ENCODE data around the gene MAP3K20.
"Not testable (repeated sequence)": the region's sequence is repeated elsewhere in the genome, so short reads cannot be mapped to it uniquely, and the experiment has no call there.

MAP3K20 gene

GRCh38 chr2:173075781-173076580, at the start of gene MAP3K20:
Gene MAP3K20, plus strand, starts transcription at chr2:173075846. Its CDS starts 15,186 bp downstream, at chr2:173091032.
- in situ Hi-C loops (cut with MboI; ENCODE audit: low sequenced_read_pairs), result no loop called here

GRCh38 chr2:173026479-173026878, 49.2 kb upstream of the MAP3K20 start:
- in situ Hi-C loops (cut with MboI; ENCODE audit: low sequenced_read_pairs), result loop anchor here (5.0 kb wide), 1 partner anchor 186 kb away; no protein-coding TSS in a partner anchor

- in situ Hi-C loops (cut with MboI; ENCODE audit: low sequenced_read_pairs), result loop anchor here (5.0 kb wide), 1 partner anchor 185 kb away; no protein-coding TSS in a partner anchor
These were observed 48.2 kb upstream of the MAP3K20 start for GRCh38 chr2:173027181-173028128.

- in situ Hi-C loops (cut with MboI; ENCODE audit: low sequenced_read_pairs), result loop anchor here (5.0 kb wide), 1 partner anchor 184 kb away; no protein-coding TSS in a partner anchor
These were observed 47.5 kb upstream of the MAP3K20 start for GRCh38 chr2:173028141-173028540.

- in situ Hi-C loops (cut with MboI; ENCODE audit: low sequenced_read_pairs), result loop anchor here (5.0 kb wide), 1 partner anchor 184 kb away; no protein-coding TSS in a partner anchor
These were observed 47.0 kb upstream of the MAP3K20 start for GRCh38 chr2:173028671-173029070.

- in situ Hi-C loops (cut with MboI; ENCODE audit: low sequenced_read_pairs), result no loop called here
These were observed 44.8 kb upstream of the MAP3K20 start for GRCh38 chr2:173030561-173031490.

- in situ Hi-C loops (cut with MboI; ENCODE audit: low sequenced_read_pairs), result no loop called here
These were observed 43.6 kb upstream of the MAP3K20 start for GRCh38 chr2:173032032-173032431.

GRCh38 chr2:173033084-173033483, 42.6 kb upstream of the MAP3K20 start:
- in situ Hi-C loops (cut with MboI; ENCODE audit: low sequenced_read_pairs), result no loop called here

GRCh38 chr2:173034143-173034542, 41.5 kb upstream of the MAP3K20 start:
- in situ Hi-C loops (cut with MboI; ENCODE audit: low sequenced_read_pairs), result no loop called here

- in situ Hi-C loops (cut with MboI; ENCODE audit: low sequenced_read_pairs), result no loop called here
These were observed 38.2 kb upstream of the MAP3K20 start for GRCh38 chr2:173037245-173038120.

- in situ Hi-C loops (cut with MboI; ENCODE audit: low sequenced_read_pairs), result not testable (repeated sequence)
These were observed 37.4 kb upstream of the MAP3K20 start for GRCh38 chr2:173038257-173038656.

- in situ Hi-C loops (cut with MboI; ENCODE audit: low sequenced_read_pairs), result no loop called here
These were observed 34.9 kb upstream of the MAP3K20 start for GRCh38 chr2:173040729-173041128.

- in situ Hi-C loops (cut with MboI; ENCODE audit: low sequenced_read_pairs), result no loop called here
These were observed 32.2 kb upstream of the MAP3K20 start for GRCh38 chr2:173043476-173043875.

- in situ Hi-C loops (cut with MboI; ENCODE audit: low sequenced_read_pairs), result no loop called here
These were observed 31.6 kb upstream of the MAP3K20 start for GRCh38 chr2:173043897-173044519.

GRCh38 chr2:173044686-173045085, 31.0 kb upstream of the MAP3K20 start:
- in situ Hi-C loops (cut with MboI; ENCODE audit: low sequenced_read_pairs), result no loop called here

- in situ Hi-C loops (cut with MboI; ENCODE audit: low sequenced_read_pairs), result no loop called here
These were observed 30.5 kb upstream of the MAP3K20 start for GRCh38 chr2:173045181-173045580.

GRCh38 chr2:173048522-173048896, 27.1 kb upstream of the MAP3K20 start:
- in situ Hi-C loops (cut with MboI; ENCODE audit: low sequenced_read_pairs), result no loop called here

GRCh38 chr2:173048897-173049661, 26.6 kb upstream of the MAP3K20 start:
- in situ Hi-C loops (cut with MboI; ENCODE audit: low sequenced_read_pairs), result no loop called here
